GM12872 (cell line): ENCODE data around the gene MINK1.

Experiments used
- CTCF ChIP-seq: IDR thresholded peaks from 3 replicates; pipeline ENCODE4 v1.5.1; 2011; ENCODE audit warnings: low read depth, mild to moderate bottlenecking, low read length, moderate library complexity; ENCODE audit not compliant: insufficient read depth

Gene MINK1

GRCh38 chr17:4842376-4842775, 9.2 kb downstream of the MINK1 start:
- no peak for TF ChIP-seq CTCF

GRCh38 chr17:4843321-4844000, 10.3 kb downstream of the MINK1 start:
- no peak for TF ChIP-seq CTCF

GRCh38 chr17:4845118-4845517, 12.0 kb downstream of the MINK1 start:
- TF ChIP-seq CTCF: no peak

- no peak for TF ChIP-seq CTCF
Measured at GRCh38 chr17:4846635-4847390, 13.7 kb downstream of the MINK1 start.

- no peak for TF ChIP-seq CTCF
Measured at GRCh38 chr17:4849011-4849536, 15.9 kb downstream of the MINK1 start.

- no peak for TF ChIP-seq CTCF
Measured at GRCh38 chr17:4850246-4850645, 17.1 kb downstream of the MINK1 start.

GRCh38 chr17:4851084-4851483, 17.9 kb downstream of the MINK1 start:
- no peak for TF ChIP-seq CTCF
